Renal pelvis (tissue), 12 donors: Measurements from ENCODE around the gene SIX5. TPM values are rescaled to one million over a fixed set of nuclear protein-coding genes. Genes with fewer than 3 reads are reported as not detected.
"Not testable (repeated sequence)": the region's sequence is repeated elsewhere in the genome, so short reads cannot be mapped to it uniquely, and the experiment has no call there.

ENCODE experiments used
- DNase-seq: peaks from one replicate; pipeline ENCODE4 v3.0.0-alpha.2; 2013
- long read RNA-seq, 16 experiments: transcript quantifications; one replicate each; lab custom pipeline, GENCODE V29; 2026
- polyA plus RNA-seq, 3 donors: library from polyadenylated mRNA; unstranded; fragments of 120-200 nt; gene quantifications; one replicate each; pipeline ENCODE4 v1.2.1, GENCODE V29; 2013; ENCODE audit not compliant: insufficient read length in 3 of 3

Gene SIX5
- 10 to 100 TPM; 22.7 to 33.5 (median 31.4) TPM for polyA plus RNA-seq
- long read RNA-seq, donor 1, transcript SIX5-205 (3 exons, 2,943 nt) = major isoform, 5 of 5 reads
- long read RNA-seq, donor 1, partial matches to known transcripts = 0 of 5 reads
- long read RNA-seq, donor 1, other reads (novel, unspliced or antisense) = 0 of 5 reads
- long read RNA-seq, donor 2, transcript SIX5-205 (3 exons, 2,943 nt) = major isoform, 11 of 22 reads
- long read RNA-seq, donor 2, partial matches to known transcripts = 11 of 22 reads
- long read RNA-seq, donor 2, other reads (novel, unspliced or antisense) = 0 of 22 reads
- long read RNA-seq, donor 3, transcript SIX5-205 (3 exons, 2,943 nt) = major isoform, 7 of 22 reads
- long read RNA-seq, donor 3, partial matches to known transcripts = 14 of 22 reads
- long read RNA-seq, donor 3, other reads (novel, unspliced or antisense) = 0 of 22 reads
- long read RNA-seq, donor 4, transcript SIX5-205 (3 exons, 2,943 nt) = major isoform, 8 of 8 reads
- long read RNA-seq, donor 4, partial matches to known transcripts = 0 of 8 reads
- long read RNA-seq, donor 4, other reads (novel, unspliced or antisense) = 0 of 8 reads
- long read RNA-seq, donor 5, partial matches to known transcripts = 0 of 2 reads
- long read RNA-seq, donor 5, other reads (novel, unspliced or antisense) = 0 of 2 reads
- long read RNA-seq, donor 6, partial matches to known transcripts = 5 of 10 reads
- long read RNA-seq, donor 6, other reads (novel, unspliced or antisense) = 0 of 10 reads
- long read RNA-seq, donor 7, partial matches to known transcripts = 10 of 13 reads
- long read RNA-seq, donor 7, other reads (novel, unspliced or antisense) = 0 of 13 reads
- long read RNA-seq, donor 8, partial matches to known transcripts = 0 of 2 reads
- long read RNA-seq, donor 8, other reads (novel, unspliced or antisense) = 0 of 2 reads
- long read RNA-seq, donor 9, transcript SIX5-205 (3 exons, 2,943 nt) = major isoform, 8 of 27 reads
- long read RNA-seq, donor 9, partial matches to known transcripts = 17 of 27 reads
- long read RNA-seq, donor 9, other reads (novel, unspliced or antisense) = 0 of 27 reads
- long read RNA-seq, donor 10, partial matches to known transcripts = 6 of 11 reads
- long read RNA-seq, donor 10, other reads (novel, unspliced or antisense) = 0 of 11 reads
- long read RNA-seq, donor 11, partial matches to known transcripts = 0 of 5 reads
- long read RNA-seq, donor 11, other reads (novel, unspliced or antisense) = 0 of 5 reads
- long read RNA-seq, donor 12, transcript SIX5-205 (3 exons, 2,943 nt) = major isoform, 15 of 16 reads
- long read RNA-seq, donor 12, partial matches to known transcripts = 0 of 16 reads
- long read RNA-seq, donor 12, other reads (novel, unspliced or antisense) = 0 of 16 reads
- long read RNA-seq, donor 13, partial matches to known transcripts = 5 of 8 reads
- long read RNA-seq, donor 13, other reads (novel, unspliced or antisense) = 0 of 8 reads
- long read RNA-seq, donor 14 = 0 reads
- long read RNA-seq, donor 15, transcript SIX5-205 (3 exons, 2,943 nt) = major isoform, 6 of 7 reads
- long read RNA-seq, donor 15, partial matches to known transcripts = 0 of 7 reads
- long read RNA-seq, donor 15, other reads (novel, unspliced or antisense) = 0 of 7 reads
- long read RNA-seq, donor 16, transcript SIX5-205 (3 exons, 2,943 nt) = major isoform, 5 of 10 reads
- long read RNA-seq, donor 16, transcript SIX5-202 (2 exons, 1,809 nt) = major isoform, 5 of 10 reads
- long read RNA-seq, donor 16, partial matches to known transcripts = 0 of 10 reads
- long read RNA-seq, donor 16, other reads (novel, unspliced or antisense) = 0 of 10 reads

DNA sequence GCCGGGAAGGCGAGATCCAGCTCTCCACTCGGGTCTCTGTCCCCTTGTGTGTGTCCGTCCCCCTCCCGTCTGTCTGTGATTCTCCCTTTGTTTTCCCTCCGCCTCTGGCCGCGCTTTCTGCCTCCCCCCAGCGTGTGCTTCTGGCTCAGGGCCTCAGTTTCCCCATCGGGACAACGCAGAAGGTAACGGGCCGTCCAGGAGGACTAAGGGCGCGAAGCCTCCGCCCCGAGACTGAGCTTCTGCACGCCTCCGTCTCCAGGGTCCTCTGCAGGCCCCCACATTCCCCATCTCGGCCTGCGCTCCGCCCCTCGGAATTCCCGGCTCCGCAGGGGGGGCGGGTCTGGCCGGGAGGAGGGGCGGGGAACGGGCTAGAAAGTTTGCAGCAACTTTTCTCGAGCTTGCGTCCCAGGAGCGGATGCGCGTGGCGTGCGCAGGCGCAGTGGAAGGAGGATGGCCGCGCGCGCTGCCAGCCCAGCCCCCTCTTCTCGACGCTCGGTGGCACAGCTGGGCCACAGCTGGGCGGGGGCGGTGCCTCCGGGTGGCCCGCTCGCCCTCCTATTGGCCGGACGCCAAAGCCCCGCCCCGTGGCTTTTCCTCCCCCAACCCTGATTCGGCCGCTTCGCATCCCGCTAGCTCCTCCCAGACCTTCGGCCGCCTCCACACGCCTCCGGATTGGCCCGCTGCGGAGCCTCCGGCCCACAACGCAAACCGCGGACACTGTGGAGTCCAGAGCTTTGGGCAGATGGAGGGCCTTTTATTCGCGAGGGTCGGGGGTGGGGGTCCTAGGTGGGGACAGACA is at the start of gene SIX5:
TSS of gene SIX5 (minus strand) at position 269 of the 799 bp plus-strand sequence. CDS start 408 bp downstream, outside the sequence.
- peak; percentile 98 for DNase-seq

DNA sequence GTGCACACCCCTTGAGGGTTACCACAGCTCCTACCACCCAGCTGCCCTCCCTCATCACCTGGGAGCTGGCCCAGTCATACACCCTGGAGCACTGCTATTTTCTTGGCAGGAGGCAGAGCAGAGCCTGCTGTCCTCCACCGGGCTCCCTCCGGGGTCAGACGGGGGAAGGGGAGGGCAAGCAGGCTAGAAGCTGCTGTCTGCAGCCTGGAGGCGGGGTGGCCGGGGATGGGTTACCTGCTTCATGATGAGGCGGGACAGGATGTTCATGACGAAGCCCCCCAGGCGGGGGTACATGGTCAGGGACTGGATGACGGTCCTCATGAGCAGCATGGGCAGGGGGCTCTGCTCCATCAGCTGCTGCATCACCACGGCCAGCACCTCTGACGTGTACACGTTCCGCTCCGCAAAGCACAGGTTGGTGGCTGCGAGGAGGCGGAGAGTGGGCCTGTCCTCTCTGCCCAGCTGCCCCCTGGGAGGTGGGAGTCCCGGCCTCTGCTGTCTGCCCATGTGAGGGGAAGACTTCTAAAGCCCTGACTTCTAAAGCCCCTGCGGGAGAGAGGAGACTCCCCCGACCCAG is 48.8 kb upstream of the SIX5 start:
- no peak for DNase-seq

DNA sequence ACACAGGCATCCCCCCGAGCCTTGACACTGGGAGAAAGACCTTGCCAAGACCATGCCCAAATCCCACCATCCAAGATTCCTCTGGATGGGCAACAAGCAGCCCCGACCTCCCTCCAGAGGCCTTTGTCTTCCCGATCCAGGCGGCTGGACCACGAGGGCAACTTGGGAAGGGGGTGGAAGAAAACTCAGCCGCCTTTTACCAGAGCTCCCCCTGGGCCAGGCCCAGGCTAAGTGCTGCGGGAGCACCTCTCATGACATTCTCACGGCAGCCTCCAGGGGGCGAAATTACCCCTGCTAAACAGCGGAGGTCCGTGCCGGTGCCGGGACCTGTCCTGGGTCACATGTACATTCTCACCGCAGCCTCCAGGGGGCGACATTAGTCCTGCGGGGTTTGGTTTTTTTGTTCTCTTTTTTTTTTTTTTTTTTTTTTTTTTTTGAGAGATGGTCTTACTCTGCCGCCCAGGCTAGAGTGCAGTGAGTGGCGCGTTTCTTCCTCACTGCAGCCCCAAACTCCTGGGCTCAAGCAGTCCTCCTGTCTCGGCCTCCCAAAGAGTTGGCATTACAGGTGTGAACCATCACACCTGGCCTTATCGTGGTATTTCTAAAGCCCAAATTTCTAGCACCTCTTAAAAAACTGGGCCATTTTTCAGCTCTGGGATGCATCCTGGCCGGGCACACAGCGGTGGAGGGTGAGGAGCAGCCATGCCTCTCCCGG is 48.1 kb upstream of the SIX5 start:
- DNase-seq = peak; percentile 93

DNA sequence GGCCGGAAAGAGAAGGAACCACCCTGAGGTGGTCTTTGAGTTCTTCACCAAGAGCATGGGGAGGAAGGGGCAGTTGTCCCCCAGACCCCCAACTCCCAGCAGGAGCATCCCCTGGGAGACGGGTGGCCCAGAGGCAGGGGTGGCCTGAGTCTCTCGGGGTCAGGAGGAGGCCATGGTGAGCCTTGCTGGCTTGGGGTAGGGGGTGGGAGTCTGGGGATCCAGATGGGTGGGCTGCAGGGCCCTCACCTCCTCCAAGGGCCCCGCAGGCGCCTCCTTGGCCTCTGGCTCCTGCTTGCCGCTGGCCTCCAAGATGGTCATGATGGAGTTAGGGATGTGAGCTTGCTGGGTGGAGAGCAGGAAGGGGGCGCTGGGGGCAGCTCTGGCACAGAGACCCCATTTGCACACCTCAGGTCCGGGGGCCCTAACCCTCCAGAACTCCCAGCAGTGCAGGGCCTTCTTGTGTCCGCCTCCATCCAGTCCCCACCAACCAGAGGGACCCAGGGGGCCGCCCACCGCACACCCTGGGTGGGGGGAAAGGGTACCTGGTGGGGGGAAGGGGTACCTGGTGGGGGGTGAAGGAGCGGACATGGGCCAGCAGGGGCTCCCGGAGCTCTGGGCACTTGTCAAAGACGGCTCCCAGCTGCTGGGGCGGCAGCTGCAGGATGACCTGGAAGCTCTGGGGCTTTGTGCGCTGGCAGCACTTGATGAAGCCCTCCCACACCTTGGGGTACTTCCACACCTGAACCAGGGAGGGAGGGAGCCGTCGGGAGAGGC is 47.4 kb upstream of the SIX5 start:
- DNase-seq = no peak

GRCh38 chr19:45815481-45816216 is 46.6 kb upstream of the SIX5 start:
- peak; percentile 75 for DNase-seq

DNA sequence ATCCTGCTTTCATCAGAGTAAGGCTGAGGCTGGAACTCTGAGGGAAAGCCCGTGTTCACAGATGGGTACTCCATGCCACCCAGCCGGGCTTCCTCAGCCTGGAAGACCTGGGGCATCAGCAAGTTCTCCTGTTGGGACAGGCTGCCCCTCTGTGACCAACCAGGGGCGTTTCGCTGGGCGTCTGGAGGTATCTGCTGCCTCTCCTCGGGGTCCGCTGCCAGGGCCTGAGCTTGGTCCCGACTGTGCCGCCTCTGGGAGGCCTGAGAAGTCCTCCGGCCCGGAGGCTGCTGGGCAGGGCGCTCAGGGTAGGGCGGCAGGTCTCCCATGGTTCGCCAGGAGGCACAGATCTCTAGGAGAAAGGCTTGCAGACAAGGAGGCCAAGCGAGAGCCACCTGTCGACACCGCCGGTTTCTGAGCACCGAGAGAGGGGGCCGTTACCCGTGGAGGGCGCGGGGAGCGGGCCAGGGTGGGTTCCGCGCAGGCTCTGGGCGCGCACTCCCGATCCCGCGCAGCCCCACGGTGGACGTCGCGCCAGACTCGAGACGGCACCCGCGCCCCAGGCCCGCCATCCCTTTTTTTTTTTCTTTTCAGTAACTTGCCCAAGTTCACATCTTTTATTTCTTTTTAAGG is 45.9 kb upstream of the SIX5 start, which contains the start of gene RSPH6A:
TSS of gene RSPH6A (minus strand) at position 458 of the 630 bp plus-strand sequence. CDS start at position 326, 132 bp downstream.
- no peak for DNase-seq

GRCh38 chr19:45814166-45814780 is 45.2 kb upstream of the SIX5 start:
- DNase-seq = no peak

- DNase-seq = no peak
Observed at GRCh38 chr19:45812297-45812696, 43.2 kb upstream of the SIX5 start.

DNA sequence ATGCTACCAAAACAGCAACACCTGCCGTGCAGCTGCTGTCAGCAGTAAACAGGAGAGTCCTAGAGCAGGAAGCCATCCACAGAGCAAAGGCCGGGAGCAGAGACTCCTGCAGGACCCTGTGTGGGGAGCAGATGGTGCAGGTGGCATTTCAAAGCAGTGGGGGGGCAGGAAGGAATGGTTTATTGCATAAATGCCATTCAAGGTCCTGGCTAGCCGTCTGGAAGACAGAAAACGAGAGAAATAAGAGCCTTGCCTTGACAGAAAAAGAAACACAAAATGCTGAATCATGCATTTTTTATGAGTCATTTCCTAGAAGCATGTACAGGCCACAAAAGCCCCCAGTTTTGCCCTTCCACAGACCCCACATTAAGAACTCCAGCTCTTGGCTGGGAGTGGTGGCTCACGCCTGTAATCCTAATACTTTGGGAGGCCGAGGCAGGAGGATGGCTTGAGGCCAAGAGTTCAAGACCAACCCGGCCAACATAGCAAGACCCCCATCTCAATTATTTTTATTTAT is 40.6 kb upstream of the SIX5 start:
- no peak for DNase-seq

DNA sequence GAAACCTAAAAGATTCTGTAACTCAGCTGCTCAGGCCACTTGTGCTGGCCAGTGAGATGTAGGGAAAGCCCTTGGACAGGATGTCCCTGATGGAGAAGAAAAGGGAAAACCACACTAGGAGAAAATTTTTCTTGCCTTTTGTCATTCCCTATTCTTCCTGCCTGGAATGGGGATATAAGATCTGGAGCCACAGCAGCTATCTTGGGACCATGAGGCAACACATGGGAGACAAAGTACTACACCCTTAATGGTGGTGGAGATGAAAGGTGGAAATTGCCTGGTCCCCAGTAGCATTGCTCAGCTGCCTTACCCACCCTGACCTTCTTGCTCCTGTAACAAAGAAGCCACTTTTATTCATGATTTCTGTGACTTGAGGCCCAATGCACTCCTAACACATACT is 36.7 kb upstream of the SIX5 start:
- no peak for DNase-seq

DNA sequence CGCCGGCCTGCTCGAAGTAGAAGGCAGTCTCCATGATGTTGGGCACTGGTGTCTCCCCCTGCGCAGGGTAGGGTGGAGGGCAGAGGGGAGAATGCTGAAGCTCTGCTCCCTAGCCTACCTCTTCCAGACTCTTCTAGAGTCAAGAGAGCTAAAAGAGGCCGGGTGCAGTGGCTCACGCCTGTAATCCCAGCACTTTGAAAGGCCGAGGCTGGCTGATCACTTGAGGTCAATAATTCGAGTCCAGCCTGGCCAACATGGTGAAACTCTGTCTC is 35.8 kb upstream of the SIX5 start:
- no peak for DNase-seq

- DNase-seq = no peak
Observed at GRCh38 chr19:45804140-45804958, 35.3 kb upstream of the SIX5 start.

- DNase-seq = no peak
Observed at GRCh38 chr19:45801603-45802175, 32.6 kb upstream of the SIX5 start.

DNA sequence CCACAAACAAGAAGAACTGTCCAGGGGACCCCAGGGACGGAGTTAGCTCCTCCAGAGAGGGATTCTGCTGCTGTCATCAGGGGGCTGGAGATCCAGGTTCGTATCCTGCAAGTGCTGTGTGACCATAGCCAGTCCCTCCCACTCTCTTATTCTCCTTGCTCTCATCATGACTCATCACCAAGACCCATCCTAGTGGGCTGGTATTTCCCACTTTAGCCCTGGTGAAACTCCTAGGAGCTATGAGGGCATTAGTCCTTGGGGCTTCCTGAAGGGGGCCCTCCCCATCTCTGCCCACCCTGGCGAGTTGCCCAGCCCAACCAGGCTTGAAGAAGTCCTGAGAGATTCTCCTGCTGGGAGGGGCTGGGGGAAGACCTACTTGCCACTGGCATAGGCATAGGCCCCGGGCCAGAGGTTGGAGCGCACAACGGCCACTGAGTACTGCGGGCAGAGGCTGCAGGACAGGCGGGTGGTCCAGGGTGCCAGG is 31.1 kb upstream of the SIX5 start:
- DNase-seq = no peak

- not testable (repeated sequence) for DNase-seq
Observed at GRCh38 chr19:45799541-45799940, 30.5 kb upstream of the SIX5 start.
